CD4-positive, alpha-beta T cell treated with Interleukin-4 for 1 hour (primary cell): Measurements from ENCODE around the gene HUS1B.
"Not testable (repeated sequence)": the region's sequence is repeated elsewhere in the genome, so short reads cannot be mapped to it uniquely, and the experiment has no call there.

Source experiments
- DNase-seq, 2 donors: peaks; one replicate each; pipeline ENCODE4 v3.0.0-alpha.2; 2020 to 2022

HUS1B gene

GRCh38 chr6:677919-678318, 21.0 kb upstream of the HUS1B start:
- no peak for DNase-seq

GRCh38 chr6:674956-675355, 18.1 kb upstream of the HUS1B start:
- no peak for DNase-seq

- DNase-seq = no peak
Measured at GRCh38 chr6:674406-674805, 17.5 kb upstream of the HUS1B start.

GRCh38 chr6:667253-667927, 10.5 kb upstream of the HUS1B start:
- DNase-seq = no peak

GRCh38 chr6:665403-666267, 8.7 kb upstream of the HUS1B start:
- DNase-seq = no peak

- not testable (repeated sequence) for DNase-seq
Measured at GRCh38 chr6:663788-664187, 6.9 kb upstream of the HUS1B start.

- DNase-seq = no peak
Measured at GRCh38 chr6:659716-660581, 3.0 kb upstream of the HUS1B start.

- DNase-seq = no peak
Measured at GRCh38 chr6:658244-658643, 1.3 kb upstream of the HUS1B start.

- DNase-seq = no peak
Measured at GRCh38 chr6:657743-658142, 843 bp upstream of the HUS1B start.

- no peak for DNase-seq
Measured at GRCh38 chr6:654136-654535, 2.8 kb downstream of the HUS1B start.

- DNase-seq = no peak
Measured at GRCh38 chr6:652865-653264, 4.0 kb downstream of the HUS1B start.

GRCh38 chr6:650098-650497, 6.8 kb downstream of the HUS1B start:
- no peak for DNase-seq

GRCh38 chr6:642805-643204, 14.1 kb downstream of the HUS1B start:
- no peak for DNase-seq

- no peak for DNase-seq
Measured at GRCh38 chr6:641225-641985, 15.5 kb downstream of the HUS1B start.

- DNase-seq = no peak
Measured at GRCh38 chr6:636488-636887, 20.4 kb downstream of the HUS1B start.

GRCh38 chr6:635233-635632, 21.7 kb downstream of the HUS1B start:
- no peak for DNase-seq

- no peak for DNase-seq
Measured at GRCh38 chr6:633611-634010, 23.3 kb downstream of the HUS1B start.

GRCh38 chr6:628766-629165, 28.1 kb downstream of the HUS1B start:
- no peak for DNase-seq

GRCh38 chr6:626236-626635, 30.7 kb downstream of the HUS1B start:
- no peak for DNase-seq

- DNase-seq = no peak
Measured at GRCh38 chr6:624979-625378, 31.9 kb downstream of the HUS1B start.

- DNase-seq = no peak
Measured at GRCh38 chr6:622462-622861, 34.4 kb downstream of the HUS1B start.

- DNase-seq = no peak
Measured at GRCh38 chr6:621931-622330, 35.0 kb downstream of the HUS1B start.

GRCh38 chr6:620950-621349, 36.0 kb downstream of the HUS1B start:
- no peak for DNase-seq
